Measurements from ENCODE around the gene KIAA0586.
"Not testable (repeated sequence)": the region's sequence is repeated elsewhere in the genome, so short reads cannot be mapped to it uniquely, and the experiment has no call there.

The KIAA0586 gene

GRCh38 chr14:58547649-58548048, 120.1 kb downstream of the KIAA0586 start:
- no peak for DNase-seq (ENCODE audit: low read depth, low spot score)

- no peak for DNase-seq (ENCODE audit: low read depth, low spot score)
Measured at GRCh38 chr14:58549105-58549757, 121.7 kb downstream of the KIAA0586 start.

- DNase-seq (ENCODE audit: low read depth, low spot score) = no peak
Measured at GRCh38 chr14:58553959-58554358, 126.4 kb downstream of the KIAA0586 start.

GRCh38 chr14:58555647-58556046, 128.1 kb downstream of the KIAA0586 start:
- DNase-seq (ENCODE audit: low read depth, low spot score) = no peak

- no peak for DNase-seq (ENCODE audit: low read depth, low spot score)
Measured at GRCh38 chr14:58557242-58557641, 129.7 kb downstream of the KIAA0586 start.

GRCh38 chr14:58560208-58560607, 132.7 kb downstream of the KIAA0586 start:
- no peak for DNase-seq (ENCODE audit: low read depth, low spot score)

GRCh38 chr14:58562141-58562540, 134.6 kb downstream of the KIAA0586 start:
- no peak for DNase-seq (ENCODE audit: low read depth, low spot score)

GRCh38 chr14:58563978-58564377, 136.5 kb downstream of the KIAA0586 start:
- no peak for DNase-seq (ENCODE audit: low read depth, low spot score)

- DNase-seq (ENCODE audit: low read depth, low spot score) = no peak
Measured at GRCh38 chr14:58565832-58566231, 138.3 kb downstream of the KIAA0586 start.

- DNase-seq (ENCODE audit: low read depth, low spot score) = no peak
Measured at GRCh38 chr14:58566979-58567378, 139.5 kb downstream of the KIAA0586 start.

- no peak for DNase-seq (ENCODE audit: low read depth, low spot score)
Measured at GRCh38 chr14:58568322-58568721, 140.8 kb downstream of the KIAA0586 start.

- DNase-seq (ENCODE audit: low read depth, low spot score) = no peak
Measured at GRCh38 chr14:58571256-58571655, 143.7 kb downstream of the KIAA0586 start.

GRCh38 chr14:58571769-58572472, 144.4 kb downstream of the KIAA0586 start:
- DNase-seq (ENCODE audit: low read depth, low spot score) = no peak

- no peak for DNase-seq (ENCODE audit: low read depth, low spot score)
Measured at GRCh38 chr14:58572473-58572853, 144.9 kb downstream of the KIAA0586 start.

- no peak for DNase-seq (ENCODE audit: low read depth, low spot score)
Measured at GRCh38 chr14:58572863-58573262, 145.3 kb downstream of the KIAA0586 start.

- DNase-seq (ENCODE audit: low read depth, low spot score) = no peak
Measured at GRCh38 chr14:58574623-58575022, 147.1 kb downstream of the KIAA0586 start.

GRCh38 chr14:58575956-58576355, 148.4 kb downstream of the KIAA0586 start:
- DNase-seq (ENCODE audit: low read depth, low spot score) = no peak

- DNase-seq (ENCODE audit: low read depth, low spot score) = not testable (repeated sequence)
Measured at GRCh38 chr14:58580035-58580434, 152.5 kb downstream of the KIAA0586 start.

GRCh38 chr14:58581389-58581788, 153.9 kb downstream of the KIAA0586 start:
- DNase-seq (ENCODE audit: low read depth, low spot score) = not testable (repeated sequence)

- DNase-seq (ENCODE audit: low read depth, low spot score) = no peak
Measured at GRCh38 chr14:58584383-58584782, 156.9 kb downstream of the KIAA0586 start.

GRCh38 chr14:58587271-58587670, 159.8 kb downstream of the KIAA0586 start:
- no peak for DNase-seq (ENCODE audit: low read depth, low spot score)

GRCh38 chr14:58588321-58588720, 160.8 kb downstream of the KIAA0586 start:
- DNase-seq (ENCODE audit: low read depth, low spot score) = not testable (repeated sequence)

GRCh38 chr14:58593977-58594376, 166.5 kb downstream of the KIAA0586 start:
- DNase-seq (ENCODE audit: low read depth, low spot score) = no peak
